LNCAP (cell line): Measurements from ENCODE around the gene LDAH.

Experiments used
- TF ChIP-seq, protein P1 (sequence below): fragments of 450-650 bp; IDR thresholded peaks from 2 replicates; pipeline ENCODE4 v1.5.1; 2017; ENCODE audit warnings: mild to moderate bottlenecking

The LDAH gene

GRCh38 chr2:20755132-20755800 lies 67.6 kb downstream of the LDAH start:
- TF ChIP-seq, protein P1, sequence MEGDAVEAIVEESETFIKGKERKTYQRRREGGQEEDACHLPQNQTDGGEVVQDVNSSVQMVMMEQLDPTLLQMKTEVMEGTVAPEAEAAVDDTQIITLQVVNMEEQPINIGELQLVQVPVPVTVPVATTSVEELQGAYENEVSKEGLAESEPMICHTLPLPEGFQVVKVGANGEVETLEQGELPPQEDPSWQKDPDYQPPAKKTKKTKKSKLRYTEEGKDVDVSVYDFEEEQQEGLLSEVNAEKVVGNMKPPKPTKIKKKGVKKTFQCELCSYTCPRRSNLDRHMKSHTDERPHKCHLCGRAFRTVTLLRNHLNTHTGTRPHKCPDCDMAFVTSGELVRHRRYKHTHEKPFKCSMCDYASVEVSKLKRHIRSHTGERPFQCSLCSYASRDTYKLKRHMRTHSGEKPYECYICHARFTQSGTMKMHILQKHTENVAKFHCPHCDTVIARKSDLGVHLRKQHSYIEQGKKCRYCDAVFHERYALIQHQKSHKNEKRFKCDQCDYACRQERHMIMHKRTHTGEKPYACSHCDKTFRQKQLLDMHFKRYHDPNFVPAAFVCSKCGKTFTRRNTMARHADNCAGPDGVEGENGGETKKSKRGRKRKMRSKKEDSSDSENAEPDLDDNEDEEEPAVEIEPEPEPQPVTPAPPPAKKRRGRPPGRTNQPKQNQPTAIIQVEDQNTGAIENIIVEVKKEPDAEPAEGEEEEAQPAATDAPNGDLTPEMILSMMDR: no peak

- TF ChIP-seq, protein P1: no peak
Measured at GRCh38 chr2:20752293-20752692, 70.6 kb downstream of the LDAH start.

GRCh38 chr2:20747317-20747716 lies 75.6 kb downstream of the LDAH start:
- TF ChIP-seq, protein P1: no peak

DNA sequence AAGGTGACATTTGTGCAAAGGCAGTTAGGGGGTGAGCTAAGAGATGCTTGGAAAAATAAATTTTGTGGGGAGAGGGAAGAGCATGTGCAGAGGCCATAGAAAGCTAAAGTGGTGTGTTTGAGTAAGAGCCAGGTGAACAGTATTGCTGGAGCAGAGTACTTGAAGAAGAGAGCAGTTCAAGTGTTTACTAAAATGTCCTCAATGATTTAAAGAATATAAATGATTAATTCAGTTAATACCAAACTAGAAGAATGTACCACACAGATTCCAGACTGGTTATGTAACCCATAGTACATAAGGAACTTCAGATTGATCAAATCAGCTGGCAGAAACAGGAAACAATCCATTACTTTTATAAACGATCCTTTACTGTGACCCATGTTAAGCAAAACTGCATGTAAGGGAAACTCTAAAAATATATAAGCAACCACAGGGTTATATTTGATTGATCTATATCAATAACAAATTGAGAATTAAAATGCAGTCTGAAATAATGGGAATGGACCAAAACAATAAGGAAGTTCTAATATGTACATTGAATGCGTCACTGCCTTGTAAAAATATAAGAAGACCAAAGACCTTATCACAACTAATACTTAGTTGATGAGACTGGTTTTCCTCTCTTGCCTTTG lies 76.9 kb downstream of the LDAH start:
- TF ChIP-seq, protein P1: no peak

DNA sequence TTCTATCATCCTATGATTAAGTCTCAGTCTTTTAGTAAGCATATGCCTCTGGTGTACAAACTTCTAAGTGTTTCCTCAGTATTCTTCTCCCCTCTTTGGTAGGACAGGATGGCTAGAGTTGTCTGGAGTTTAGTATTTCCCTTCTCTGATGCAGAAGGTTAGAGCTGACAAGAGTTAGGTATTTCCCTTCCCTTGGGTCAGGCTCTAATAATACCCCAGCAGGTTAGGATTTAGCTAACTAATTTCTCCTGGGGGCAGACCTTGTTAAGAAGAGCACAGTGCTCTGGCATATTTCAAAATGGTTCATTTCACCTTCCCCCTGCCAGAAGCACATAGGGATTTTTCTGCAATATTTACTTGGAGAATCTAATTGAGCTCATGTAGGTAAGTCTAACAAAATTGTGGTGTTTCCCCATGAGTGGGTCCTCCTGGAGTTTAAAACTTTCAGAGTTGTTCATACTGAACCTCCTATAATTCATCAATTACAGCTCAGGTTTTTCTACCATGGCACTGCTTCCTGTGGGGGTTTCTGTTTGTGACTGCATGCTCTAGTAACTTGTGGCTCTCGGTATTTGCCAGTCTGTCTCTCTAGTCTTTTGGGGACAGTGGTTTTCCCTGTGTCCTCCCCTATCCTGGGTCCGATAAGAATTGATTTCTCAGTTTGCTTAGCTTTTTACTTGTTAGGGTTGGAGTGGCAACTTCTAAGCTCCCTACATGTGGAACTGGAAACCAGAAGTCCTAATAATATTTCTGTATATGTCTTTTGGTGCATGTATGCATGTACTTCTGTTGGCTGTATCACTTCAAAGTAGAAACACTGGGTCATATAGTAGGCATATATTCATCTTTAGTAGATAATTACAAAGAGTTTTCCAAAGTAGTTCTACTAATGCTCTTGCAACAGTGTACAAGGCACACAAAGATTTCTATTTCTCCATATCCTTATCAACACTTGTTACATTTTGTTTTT lies 78.2 kb downstream of the LDAH start:
- TF ChIP-seq, protein P1: no peak

GRCh38 chr2:20738772-20739171 lies 84.1 kb downstream of the LDAH start:
- TF ChIP-seq, protein P1: no peak

DNA sequence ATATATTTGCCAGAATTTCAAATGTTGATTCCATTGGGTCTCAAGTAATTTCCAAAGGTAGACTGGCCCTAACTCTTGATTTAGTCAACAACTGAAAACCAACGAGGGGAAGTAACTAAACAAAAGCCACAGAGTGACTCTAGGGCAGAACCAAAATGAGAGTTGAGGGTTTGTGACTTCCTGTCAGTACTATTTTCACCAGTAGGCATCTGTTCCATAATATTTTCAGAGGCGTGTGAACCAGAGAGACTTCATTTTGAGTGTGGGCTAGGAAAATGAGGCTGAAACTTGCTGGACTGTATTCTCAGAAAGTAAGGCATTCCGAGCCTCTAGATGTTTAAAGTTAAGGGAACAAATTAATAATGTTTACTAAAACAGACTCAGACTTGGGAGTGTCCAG lies 85.4 kb downstream of the LDAH start:
- TF ChIP-seq, protein P1: no peak
